Astrocyte of the hippocampus (primary cell): Measurements from ENCODE around the gene USP10.

Experiments
- DNase-seq: peaks from one replicate; pipeline ENCODE4 v3.0.0; 2011; ENCODE audit warnings: low read depth, low spot score

Gene USP10

GRCh38 chr16:84806256-84806889 lies 106.6 kb downstream of the USP10 start:
- DNase-seq: peak; percentile 72

- DNase-seq: no peak
Measured at GRCh38 chr16:84806890-84807258, 107.1 kb downstream of the USP10 start.

- no peak for DNase-seq
Measured at GRCh38 chr16:84807776-84808175, 108.0 kb downstream of the USP10 start.

GRCh38 chr16:84808826-84809225 lies 109.0 kb downstream of the USP10 start:
- DNase-seq: no peak

- DNase-seq: no peak
Measured at GRCh38 chr16:84810518-84811273, 110.9 kb downstream of the USP10 start.

GRCh38 chr16:84811529-84811928 lies 111.7 kb downstream of the USP10 start:
- no peak for DNase-seq

GRCh38 chr16:84813141-84813934 lies 113.5 kb downstream of the USP10 start:
- DNase-seq: no peak

- DNase-seq: no peak
Measured at GRCh38 chr16:84815462-84815861, 115.7 kb downstream of the USP10 start.

GRCh38 chr16:84816023-84816422 lies 116.2 kb downstream of the USP10 start:
- DNase-seq: no peak

GRCh38 chr16:84816485-84816884 lies 116.7 kb downstream of the USP10 start:
- no peak for DNase-seq

GRCh38 chr16:84817206-84817605 lies 117.4 kb downstream of the USP10 start:
- DNase-seq: no peak

GRCh38 chr16:84817613-84818012 lies 117.8 kb downstream of the USP10 start:
- no peak for DNase-seq

- no peak for DNase-seq
Measured at GRCh38 chr16:84818133-84818532, 118.3 kb downstream of the USP10 start.

- DNase-seq: no peak
Measured at GRCh38 chr16:84818989-84819643, 119.3 kb downstream of the USP10 start.

- DNase-seq: peak; percentile 98
Measured at GRCh38 chr16:84819644-84820304, 120.0 kb downstream of the USP10 start, which contains the start of gene CRISPLD2. Gene CRISPLD2 (plus strand): TSS chr16:84819985. CDS start chr16:84838496, 18,511 bp downstream.

GRCh38 chr16:84820305-84820684 lies 120.5 kb downstream of the USP10 start:
- no peak for DNase-seq

GRCh38 chr16:84820771-84821170 lies 121.0 kb downstream of the USP10 start:
- DNase-seq: no peak

- DNase-seq: no peak
Measured at GRCh38 chr16:84821179-84821578, 121.4 kb downstream of the USP10 start.

- DNase-seq: no peak
Measured at GRCh38 chr16:84821728-84822689, 122.2 kb downstream of the USP10 start.

- DNase-seq: no peak
Measured at GRCh38 chr16:84822990-84823389, 123.2 kb downstream of the USP10 start.
